Gastrocnemius medialis (tissue), 4 donors: ENCODE results near the gene PPP2R5A. TPM values are rescaled to one million over a fixed set of nuclear protein-coding genes. Genes with fewer than 3 reads are reported as not detected.

Source experiments
- ATAC-seq, 2 donors: fragments of 150-250 bp; one replicate each; pipeline ENCODE4 v1.9.1; 2016
- DNase-seq, 2 donors: peaks; one replicate each; pipeline ENCODE4 v3.0.0-alpha.2; 2019
- H3K27ac ChIP-seq, 4 donors: fragments of 200-600 bp; sonication (generic); 1 replicate in 1 of 4; 2 replicates in 3 of 4; pipeline ENCODE4 v1.5.1; 2016 to 2018; ENCODE audit warnings: mild to moderate bottlenecking in 2 of 4, moderate library complexity in 1 of 4
- H3K27me3 ChIP-seq, 3 donors: fragments of 200-600 bp; sonication (generic) in 2 of 3; 1 replicate in 1 of 3; 2 replicates in 2 of 3; pipeline versions ENCODE4 v1.5.1 to v1.6.0; 2016 to 2019; ENCODE audit warnings: mild to moderate bottlenecking in 1 of 3, moderate library complexity in 1 of 3
- H3K36me3 ChIP-seq, 2 donors: fragments of 200-600 bp; sonication (generic) in 1 of 2; one replicate each; pipeline ENCODE4 v1.5.1; 2017 to 2018
- H3K4me1 ChIP-seq, 2 donors: fragments of 200-600 bp; sonication (generic) in 1 of 2; one replicate each; pipeline ENCODE4 v1.5.1; 2016 to 2017; ENCODE audit warnings: mild to moderate bottlenecking in 2 of 2
- H3K4me3 ChIP-seq, 4 donors: fragments of 200-600 bp; sonication (generic) in 3 of 4; 1 replicate in 1 of 4; 2 replicates in 3 of 4; pipeline ENCODE4 v1.5.1; 2016 to 2019; ENCODE audit warnings: mild to moderate bottlenecking in 2 of 4
- H3K9me3 ChIP-seq, 3 donors: fragments of 200-600 bp; sonication (generic) in 2 of 3; 1 replicate in 1 of 3; 2 replicates in 2 of 3; pipeline ENCODE4 v1.5.1; 2016 to 2019
- POLR2A ChIP-seq, 2 donors: fragments of 450-650 bp; IDR thresholded peaks; one replicate each; pipeline ENCODE4 v1.6.1; 2017; ENCODE audit warnings: antibody characterized with exemption in 2 of 2, mild to moderate bottlenecking in 2 of 2, moderate library complexity in 2 of 2
- in situ Hi-C, 4 donors: fragments of 200-750 bp; cut with MboI; loops; one replicate each; pipeline versions ENCODE4 v1.15.0 to v1.8.0; 2017; ENCODE audit warnings: low sequenced_read_pairs in 4 of 4
- intact Hi-C: fragments of 100-400 bp; cut with DNase I; formaldehyde crosslinking; loops from one replicate; pipeline ENCODE4 v1.15.1; 2023; ENCODE audit warnings: low total_unique reads
- total RNA-seq, 4 donors: library from RNA; depleted of rRNA; stranded (reverse); fragments of >200 nt; gene quantifications; one replicate each; pipeline versions ENCODE4 v1.1.0 to v1.2.3, GENCODE V29; 2016
- TF ChIP-seq, protein P1 (sequence below), 5 experiments: fragments of 450-650 bp in 3 of 5; fragments of 200-600 bp in 2 of 5; sonication (generic) in 2 of 5; IDR thresholded peaks in 4 of 5; conservative IDR thresholded peaks in 1 of 5; 1 replicate in 4 of 5; 2 replicates in 1 of 5; pipeline ENCODE4 v1.5.1; 2016 to 2019; ENCODE audit warnings: antibody characterized with exemption in 5 of 5, mild to moderate bottlenecking in 3 of 5, moderate library complexity in 3 of 5

PPP2R5A gene
- total RNA-seq, 4 donors from 2014 or later: 33.3 to 50.5 (median 37.5) TPM

DNA sequence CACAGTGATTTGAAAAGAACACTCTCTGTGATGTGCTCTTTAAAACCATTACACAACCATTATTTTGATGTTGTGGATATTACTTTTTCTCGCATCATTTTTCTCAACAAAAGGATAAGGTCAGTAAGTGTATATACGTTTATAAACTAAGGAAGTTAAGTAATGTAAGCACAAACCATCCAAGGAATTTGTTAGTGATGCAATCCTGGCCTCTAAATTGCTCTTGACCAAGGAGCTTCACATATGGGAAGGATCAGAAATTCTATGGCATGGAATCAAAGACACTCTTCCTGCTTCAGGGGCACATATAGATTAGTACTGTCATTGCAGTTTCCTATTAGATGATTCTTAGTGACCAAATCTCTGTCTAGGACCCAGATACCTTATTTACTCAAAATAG lies 3.6 kb upstream of the PPP2R5A start:
- H3K36me3 ChIP-seq: no peaks in the 10 kb centered on the region
- H3K27ac ChIP-seq: no peak overlapping the region
- ATAC-seq (no peak), DNase-seq (no peak)
- no peaks in the 10 kb centered on the region for H3K4me1 ChIP-seq
- in situ Hi-C loops (no loop called here), intact Hi-C loops (loop anchor here (10.0 kb wide), 1 partner anchor 447 kb away; the partner anchor contains the start of gene LPGAT1)
- H3K4me3 ChIP-seq: no peak overlapping the region
- no peak for TF ChIP-seq POLR2A (IDR thresholded peaks at IDR 0.05)
- H3K9me3 ChIP-seq: no peaks in the 10 kb centered on the region
- no peaks in the 10 kb centered on the region for H3K27me3 ChIP-seq

DNA sequence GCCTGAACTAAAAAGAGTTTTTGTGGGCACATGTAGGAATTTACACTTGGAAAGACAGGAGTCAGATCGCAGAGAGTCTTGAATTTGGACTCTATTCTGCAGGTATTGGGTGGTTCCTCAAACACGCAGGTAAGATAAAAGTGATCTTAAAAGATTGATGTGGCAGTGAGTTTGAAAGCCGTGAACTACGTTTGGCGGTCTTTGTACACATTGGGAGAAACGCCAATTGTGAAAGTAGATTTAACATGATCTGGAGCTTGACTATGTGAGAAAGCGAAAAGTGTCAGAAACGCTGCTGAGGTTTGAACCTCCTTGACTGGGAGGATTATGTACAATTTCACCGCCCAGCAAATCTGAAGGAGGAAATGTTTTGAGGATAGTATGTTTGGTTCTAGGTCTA lies 1.5 kb upstream of the PPP2R5A start:
- Histone ChIP-seq H3K4me3 (peak overlapping the region in 1 of 4 donors; percentile 82), H3K27ac (peak overlapping the region in 2 of 4 donors; percentile 94 to 97)
- in situ Hi-C loops: no loop called here

GRCh38 chr1:212284332-212284743 lies 872 bp upstream of the PPP2R5A start:
- Histone ChIP-seq H3K27me3 (no peaks in the 10 kb centered on the region), H3K4me1 (peaks cover 16 to 24% of the 10 kb centered on the region in 2 donors), H3K36me3 (no peaks in the 10 kb centered on the region), H3K9me3 (no peaks in the 10 kb centered on the region), H3K27ac (peak overlapping the region; percentile 91 to 97 (median 94)), H3K4me3 (peak overlapping the region; percentile 72 to 82 (median 80))
- TF ChIP-seq POLR2A (IDR thresholded peaks at IDR 0.05): no peak
- TF ChIP-seq, protein P1, sequence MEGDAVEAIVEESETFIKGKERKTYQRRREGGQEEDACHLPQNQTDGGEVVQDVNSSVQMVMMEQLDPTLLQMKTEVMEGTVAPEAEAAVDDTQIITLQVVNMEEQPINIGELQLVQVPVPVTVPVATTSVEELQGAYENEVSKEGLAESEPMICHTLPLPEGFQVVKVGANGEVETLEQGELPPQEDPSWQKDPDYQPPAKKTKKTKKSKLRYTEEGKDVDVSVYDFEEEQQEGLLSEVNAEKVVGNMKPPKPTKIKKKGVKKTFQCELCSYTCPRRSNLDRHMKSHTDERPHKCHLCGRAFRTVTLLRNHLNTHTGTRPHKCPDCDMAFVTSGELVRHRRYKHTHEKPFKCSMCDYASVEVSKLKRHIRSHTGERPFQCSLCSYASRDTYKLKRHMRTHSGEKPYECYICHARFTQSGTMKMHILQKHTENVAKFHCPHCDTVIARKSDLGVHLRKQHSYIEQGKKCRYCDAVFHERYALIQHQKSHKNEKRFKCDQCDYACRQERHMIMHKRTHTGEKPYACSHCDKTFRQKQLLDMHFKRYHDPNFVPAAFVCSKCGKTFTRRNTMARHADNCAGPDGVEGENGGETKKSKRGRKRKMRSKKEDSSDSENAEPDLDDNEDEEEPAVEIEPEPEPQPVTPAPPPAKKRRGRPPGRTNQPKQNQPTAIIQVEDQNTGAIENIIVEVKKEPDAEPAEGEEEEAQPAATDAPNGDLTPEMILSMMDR (IDR thresholded peaks at IDR 0.05 in 4 of 5, conservative IDR thresholded peaks at IDR 0.05 in 1 of 5): no peak
- DNase-seq: no peak
- no peak for ATAC-seq
- in situ Hi-C loops (no loop called here), intact Hi-C loops (loop anchor here (2.0 to 10.0 kb wide), 2 partner anchors 122 to 450 kb away; partner anchors contain the start of gene LPGAT1)

More for the DNA sequence above, 1.5 kb upstream of the PPP2R5A start:
- Histone ChIP-seq H3K27me3 (no peaks in the 10 kb centered on the region), H3K9me3 (no peaks in the 10 kb centered on the region), H3K4me1 (peaks cover 11 to 18% of the 10 kb centered on the region in 2 donors), H3K36me3 (no peaks in the 10 kb centered on the region)
- ATAC-seq (no peak), DNase-seq (no peak)
- intact Hi-C loops: loop anchor here (2.0 to 10.0 kb wide), 2 partner anchors 121 to 449 kb away; partner anchors contain the start of gene LPGAT1
- no peak for TF ChIP-seq POLR2A (IDR thresholded peaks at IDR 0.05)
- TF ChIP-seq, protein P1 (IDR thresholded peaks at IDR 0.05 in 4 of 5, conservative IDR thresholded peaks at IDR 0.05 in 1 of 5): no peak

- H3K36me3 ChIP-seq: no peaks in the 10 kb centered on the region
- ATAC-seq: peak; percentile 35 to 36
- peaks cover 31 to 38% of the 10 kb centered on the region in 2 donors for H3K4me1 ChIP-seq
- no peaks in the 10 kb centered on the region for H3K9me3 ChIP-seq
- peak overlapping the region; percentile 91 to 99 (median 98) for H3K27ac ChIP-seq
- H3K4me3 ChIP-seq: peak overlapping the region; percentile 81 to 91 (median 88)
- no peaks in the 10 kb centered on the region for H3K27me3 ChIP-seq
- in situ Hi-C loops: loop anchor here in 1 of 4 donors (5.0 kb wide), 1 partner anchor 214 kb away; no protein-coding TSS in a partner anchor
- peak in 1 of 2 donors; percentile 57 for TF ChIP-seq POLR2A (IDR thresholded peaks at IDR 0.05)
- TF ChIP-seq, protein P1 (IDR thresholded peaks at IDR 0.05 in 4 of 5, conservative IDR thresholded peaks at IDR 0.05 in 1 of 5): no peak
- peak; percentile 18 to 61 for DNase-seq
- intact Hi-C loops: loop anchor here (1.0 to 10.0 kb wide), 8 partner anchors 51 to 451 kb away; partner anchors contain the start of genes ATF3, DTL, INTS7 and LPGAT1
Observed at GRCh38 chr1:212285685-212286555, 710 bp downstream of the PPP2R5A start.
